Measurements from ENCODE around the gene PPP1R13B.

PPP1R13B gene

DNA sequence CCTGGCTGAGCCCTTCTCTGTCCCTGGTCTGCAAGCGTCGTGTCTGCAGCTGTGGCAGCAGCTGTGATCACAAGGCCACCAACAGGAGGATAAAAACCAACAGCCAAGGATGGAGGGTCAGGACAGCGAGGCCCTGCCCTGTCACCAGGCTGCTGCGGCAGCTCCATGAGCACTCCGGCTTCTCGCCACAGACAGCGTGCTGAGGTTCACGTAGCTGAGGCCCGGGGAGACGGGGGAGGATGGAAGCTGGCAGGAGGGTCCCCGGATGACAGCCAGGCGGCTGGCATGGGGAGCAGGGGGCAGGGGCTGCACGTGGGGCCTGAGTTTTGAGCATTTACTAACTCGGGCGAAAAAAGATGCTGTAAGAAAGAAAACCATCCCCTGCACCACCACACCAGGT lies 137.6 kb downstream of the PPP1R13B start:
- Mint-ChIP-seq H3K9me3 (no peaks in the 10 kb centered on the region), H3K36me3 (peaks cover 61% of the 10 kb centered on the region), H3K4me1 (peaks cover 37% of the 10 kb centered on the region), H3K4me3 (no peak overlapping the region), H3K27ac (no peak overlapping the region)
- ATAC-seq (no peak), DNase-seq (ENCODE audit: low spot score in 2 of 2) (no peak)

DNA sequence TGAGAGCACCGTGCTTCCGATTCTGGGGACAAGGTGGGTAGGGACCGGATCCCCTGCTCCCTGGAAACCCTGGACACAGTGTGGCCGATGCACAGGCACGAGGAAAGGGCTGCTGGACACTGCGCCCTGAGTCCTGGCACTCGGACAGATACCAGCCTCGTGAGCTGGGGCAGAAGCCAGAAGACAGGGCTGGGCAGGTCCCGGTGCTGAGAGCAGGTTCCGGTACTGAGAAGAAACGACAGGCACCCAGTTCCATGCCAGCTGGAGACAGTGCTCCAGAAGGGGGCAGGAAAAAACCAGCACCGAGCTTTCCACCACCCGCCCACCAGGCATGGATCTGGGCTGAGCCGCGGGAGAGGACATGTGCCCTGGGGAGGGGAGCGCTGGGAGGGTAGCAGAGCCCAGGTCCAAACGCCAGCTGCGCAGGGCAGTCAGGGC lies 138.6 kb downstream of the PPP1R13B start:
- H3K27ac Mint-ChIP-seq = no peak overlapping the region
- no peak for DNase-seq (ENCODE audit: low spot score in 2 of 2)
- no peaks in the 10 kb centered on the region for H3K9me3 Mint-ChIP-seq
- peaks cover 32% of the 10 kb centered on the region for H3K4me1 Mint-ChIP-seq
- H3K4me3 Mint-ChIP-seq = no peak overlapping the region
- peaks cover 66% of the 10 kb centered on the region for H3K36me3 Mint-ChIP-seq
- no peak for ATAC-seq

DNA sequence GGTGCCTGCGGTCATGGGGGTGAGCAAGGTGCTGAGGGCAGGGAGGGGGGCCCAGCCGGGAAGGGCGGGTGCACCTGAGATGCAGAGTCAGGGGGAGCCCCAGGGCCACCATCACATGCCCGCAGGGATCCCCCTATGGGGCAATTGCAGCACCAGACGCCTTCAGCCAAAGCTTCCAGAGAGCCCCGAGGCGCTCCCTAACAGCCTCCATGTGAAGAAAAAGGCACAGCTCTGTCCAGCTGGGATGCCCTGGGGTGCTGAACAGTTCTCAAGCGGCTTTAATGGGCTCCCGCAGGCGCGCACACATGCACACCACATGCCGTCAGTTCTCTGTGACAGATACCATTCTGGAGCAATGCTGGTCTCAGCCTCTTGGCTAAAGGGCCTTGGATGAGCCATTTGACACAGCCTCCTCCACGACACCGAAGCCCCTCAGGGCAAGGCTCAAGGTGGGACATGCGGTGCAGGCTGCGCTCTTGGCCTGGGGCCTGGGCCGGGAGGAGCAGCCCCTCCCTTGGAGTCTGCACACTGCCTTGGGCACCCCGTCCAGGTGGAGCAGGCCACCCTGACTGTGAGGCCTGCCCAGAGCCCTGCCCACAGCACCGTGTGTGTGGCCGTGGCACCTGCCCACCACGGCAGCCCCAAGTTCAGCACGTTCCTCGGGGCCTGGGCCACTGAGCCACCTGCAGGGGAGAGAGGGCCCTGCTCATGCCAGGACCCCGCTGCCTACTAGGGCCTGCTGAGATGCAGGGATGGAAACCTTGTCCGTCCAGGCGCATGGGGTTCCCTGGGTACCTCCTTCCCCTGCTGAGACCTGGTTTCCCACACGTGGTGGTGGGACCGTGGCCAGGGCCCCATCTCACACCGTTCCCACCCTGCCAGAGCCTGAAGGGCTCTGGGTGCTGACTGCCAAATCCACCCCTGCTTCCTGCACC lies 139.8 kb downstream of the PPP1R13B start:
- Mint-ChIP-seq H3K36me3 (peaks cover 70% of the 10 kb centered on the region), H3K4me1 (peaks cover 21% of the 10 kb centered on the region), H3K27ac (no peak overlapping the region), H3K4me3 (no peak overlapping the region), H3K9me3 (no peaks in the 10 kb centered on the region)
- no peak for DNase-seq (ENCODE audit: low spot score in 2 of 2)
- no peak for ATAC-seq

DNA sequence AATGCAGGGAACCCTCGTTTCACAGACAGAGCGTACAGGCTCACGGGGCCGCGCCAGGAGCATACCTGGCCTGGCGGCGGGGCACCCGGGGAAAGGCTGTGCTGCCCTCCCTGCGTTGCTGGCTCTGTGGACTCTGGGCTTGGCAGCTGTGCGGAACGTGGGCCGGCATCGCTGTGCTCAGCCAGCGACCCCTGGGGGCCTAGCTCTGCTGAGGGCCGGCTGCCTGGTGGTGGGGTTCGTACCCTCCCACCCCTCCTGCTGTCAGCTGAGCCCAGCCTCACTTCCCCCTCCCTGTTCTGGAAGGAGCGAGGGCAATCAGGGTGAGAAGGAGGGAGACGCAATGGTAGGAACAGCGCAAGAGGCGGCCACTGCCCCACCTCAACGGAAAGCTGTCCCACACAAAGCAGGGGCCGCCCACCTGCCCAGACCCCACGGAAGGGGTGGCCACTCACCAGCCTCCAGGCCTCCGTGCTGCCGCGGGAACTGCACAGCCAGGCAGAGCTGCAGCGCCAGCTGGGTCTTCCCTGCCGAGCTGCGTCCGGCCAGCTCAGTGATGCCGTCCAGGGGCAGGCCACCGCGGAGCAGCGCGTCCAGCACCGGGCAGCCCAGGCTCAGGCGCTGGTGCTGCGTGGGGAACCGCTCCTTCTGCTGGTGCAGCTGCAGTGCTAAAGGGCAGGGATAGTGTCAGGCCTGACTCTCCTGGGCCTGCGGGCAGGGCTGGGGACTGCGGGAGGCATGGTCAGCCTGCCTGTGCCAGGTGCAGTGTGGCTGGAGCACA lies 140.6 kb downstream of the PPP1R13B start:
- Mint-ChIP-seq H3K36me3 (peaks cover 79% of the 10 kb centered on the region), H3K4me1 (peaks cover 18% of the 10 kb centered on the region), H3K27ac (no peak overlapping the region), H3K9me3 (no peaks in the 10 kb centered on the region), H3K4me3 (no peak overlapping the region)
- DNase-seq (ENCODE audit: low spot score in 2 of 2) (no peak), ATAC-seq (no peak)

DNA sequence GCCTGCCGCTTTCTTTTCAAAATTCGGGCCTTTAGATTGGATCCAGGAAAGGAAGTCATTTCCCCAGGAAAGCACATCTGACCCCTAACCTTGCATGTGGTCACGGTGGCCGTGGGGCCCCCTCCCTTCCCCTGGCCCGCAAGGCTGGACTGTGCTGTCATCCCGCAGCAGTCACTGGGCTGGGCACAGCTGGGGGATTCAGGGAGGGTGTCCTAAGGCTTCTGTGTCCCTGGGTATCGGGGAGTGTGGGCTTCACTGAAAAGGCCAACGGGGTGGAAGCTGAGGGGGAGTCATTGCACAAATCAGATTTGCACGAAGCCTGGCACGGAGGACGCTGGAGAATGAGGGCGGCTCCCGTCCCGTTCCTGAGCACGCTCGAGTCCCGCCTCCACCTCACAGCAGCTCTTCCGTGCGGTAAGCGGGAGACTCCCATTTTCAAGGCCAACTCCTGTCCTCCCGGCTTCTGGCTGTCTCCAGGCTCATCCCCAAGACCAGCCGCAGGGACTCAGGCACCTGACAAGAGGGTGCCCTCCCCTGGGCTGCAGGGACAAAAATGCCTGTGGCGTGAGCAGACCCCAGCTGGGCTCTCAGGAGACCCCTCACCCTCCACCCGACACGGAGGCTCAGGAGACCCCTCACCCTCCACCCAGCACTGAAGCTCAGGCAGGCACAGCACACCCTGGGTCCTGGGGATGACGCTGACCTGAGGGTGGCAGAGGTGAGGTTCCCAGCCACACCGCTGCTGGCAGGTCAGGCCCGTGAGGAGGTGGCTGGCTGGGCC lies 141.7 kb downstream of the PPP1R13B start:
- Mint-ChIP-seq H3K27ac (peak overlapping the region; percentile 79), H3K36me3 (peaks cover 75% of the 10 kb centered on the region), H3K4me3 (no peak overlapping the region), H3K4me1 (peaks cover 8% of the 10 kb centered on the region), H3K9me3 (no peaks in the 10 kb centered on the region)
- DNase-seq (ENCODE audit: low spot score in 2 of 2) = no peak
- no peak for ATAC-seq

DNA sequence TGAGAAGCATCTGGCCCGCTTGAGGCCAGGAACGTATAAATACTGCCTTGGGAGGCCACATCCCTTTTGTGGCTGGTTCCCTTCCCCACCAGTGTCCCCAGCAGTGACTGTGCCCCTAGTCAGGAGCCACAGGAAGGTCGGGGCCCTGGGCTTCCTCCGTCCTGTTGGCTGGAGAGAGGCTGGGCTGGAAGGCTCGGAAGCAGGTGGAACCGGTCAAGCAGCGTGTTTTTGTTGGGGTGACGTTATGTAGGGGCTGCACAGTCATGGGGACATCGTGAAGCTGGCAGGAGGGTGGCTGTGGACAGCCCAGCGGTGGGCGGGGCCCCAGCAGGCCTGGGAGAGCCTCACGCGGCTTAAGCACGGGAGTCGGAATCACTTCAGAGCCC lies 142.3 kb downstream of the PPP1R13B start:
- Mint-ChIP-seq H3K9me3 (no peaks in the 10 kb centered on the region), H3K27ac (peak overlapping the region; percentile 79), H3K4me1 (peaks cover 7% of the 10 kb centered on the region), H3K36me3 (peaks cover 76% of the 10 kb centered on the region), H3K4me3 (no peak overlapping the region)
- no peak for ATAC-seq
- no peak for DNase-seq (ENCODE audit: low spot score in 2 of 2)

DNA sequence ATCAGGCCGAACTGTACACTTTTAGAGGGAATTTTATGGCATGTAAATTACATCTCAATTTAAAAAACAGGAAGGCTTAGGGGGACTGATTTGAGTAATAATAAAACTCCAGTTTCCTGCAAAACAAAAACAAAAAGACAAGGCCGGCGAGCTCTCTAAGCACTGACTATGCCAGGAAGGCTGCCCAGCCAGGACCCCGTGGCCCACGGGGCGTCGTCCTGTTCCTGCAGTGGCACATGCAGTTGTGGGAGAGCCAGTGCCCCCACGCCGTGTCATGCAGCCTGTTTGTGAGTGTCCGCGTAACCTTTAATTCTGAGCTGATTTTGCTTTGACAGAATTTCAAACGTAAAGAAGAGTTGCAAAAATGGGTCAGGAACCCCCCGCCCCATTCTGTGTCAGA lies 142.7 kb downstream of the PPP1R13B start:
- ATAC-seq = no peak
- H3K4me1 Mint-ChIP-seq = peaks cover 11% of the 10 kb centered on the region
- no peak overlapping the region for H3K4me3 Mint-ChIP-seq
- peaks cover 78% of the 10 kb centered on the region for H3K36me3 Mint-ChIP-seq
- peak overlapping the region; percentile 79 for H3K27ac Mint-ChIP-seq
- no peak for DNase-seq (ENCODE audit: low spot score in 2 of 2)
- no peaks in the 10 kb centered on the region for H3K9me3 Mint-ChIP-seq

DNA sequence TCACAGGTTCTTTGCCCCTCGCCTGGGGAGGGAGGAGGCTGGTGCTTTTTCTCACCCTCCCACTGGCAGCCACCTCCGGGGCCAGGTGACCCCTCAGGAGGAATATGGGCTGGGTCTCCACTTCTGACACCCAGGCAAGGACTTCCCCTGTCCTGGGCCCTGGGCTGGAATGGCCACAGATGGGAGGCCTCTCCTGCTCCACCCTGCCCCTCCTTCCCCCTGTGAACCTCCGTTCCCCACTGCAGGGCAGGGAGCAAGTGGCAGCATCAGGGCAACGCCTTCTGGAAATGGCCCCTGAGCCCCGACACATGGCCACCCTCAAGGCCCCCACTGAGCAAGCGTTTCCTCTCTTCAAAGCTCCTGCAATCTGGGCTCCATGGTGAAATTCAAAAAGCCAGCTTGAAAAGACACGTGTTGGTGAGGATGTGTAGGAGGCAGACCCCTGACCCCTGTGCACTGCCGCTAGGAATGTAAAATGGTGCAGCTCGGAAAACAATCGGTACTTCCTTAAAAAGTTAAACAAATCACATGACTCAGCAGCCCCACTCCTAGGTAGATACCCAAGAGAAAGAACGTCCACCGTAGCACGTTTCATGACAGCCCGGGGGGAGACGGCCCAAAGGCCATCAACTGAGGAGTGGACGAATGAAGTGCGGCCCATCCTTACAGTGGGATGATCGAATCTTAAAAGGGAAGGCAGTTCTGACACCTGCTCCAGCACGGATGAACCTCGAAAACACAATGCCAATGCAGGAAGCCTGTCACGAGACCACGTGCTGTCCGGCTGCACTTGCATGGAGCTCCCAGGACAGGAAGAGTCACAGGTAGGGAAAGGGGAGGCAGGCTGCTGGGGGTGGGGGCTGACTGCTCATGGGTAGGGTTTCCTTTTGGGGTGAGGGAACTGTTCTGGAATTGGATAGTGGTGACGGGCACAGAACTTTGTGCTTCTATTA lies 143.7 kb downstream of the PPP1R13B start:
- DNase-seq (ENCODE audit: low spot score in 2 of 2) = no peak
- ATAC-seq = no peak
- Mint-ChIP-seq H3K9me3 (no peaks in the 10 kb centered on the region), H3K27ac (peak overlapping the region; percentile 79), H3K36me3 (peaks cover 74% of the 10 kb centered on the region), H3K4me1 (peaks cover 6% of the 10 kb centered on the region), H3K4me3 (no peak overlapping the region)

DNA sequence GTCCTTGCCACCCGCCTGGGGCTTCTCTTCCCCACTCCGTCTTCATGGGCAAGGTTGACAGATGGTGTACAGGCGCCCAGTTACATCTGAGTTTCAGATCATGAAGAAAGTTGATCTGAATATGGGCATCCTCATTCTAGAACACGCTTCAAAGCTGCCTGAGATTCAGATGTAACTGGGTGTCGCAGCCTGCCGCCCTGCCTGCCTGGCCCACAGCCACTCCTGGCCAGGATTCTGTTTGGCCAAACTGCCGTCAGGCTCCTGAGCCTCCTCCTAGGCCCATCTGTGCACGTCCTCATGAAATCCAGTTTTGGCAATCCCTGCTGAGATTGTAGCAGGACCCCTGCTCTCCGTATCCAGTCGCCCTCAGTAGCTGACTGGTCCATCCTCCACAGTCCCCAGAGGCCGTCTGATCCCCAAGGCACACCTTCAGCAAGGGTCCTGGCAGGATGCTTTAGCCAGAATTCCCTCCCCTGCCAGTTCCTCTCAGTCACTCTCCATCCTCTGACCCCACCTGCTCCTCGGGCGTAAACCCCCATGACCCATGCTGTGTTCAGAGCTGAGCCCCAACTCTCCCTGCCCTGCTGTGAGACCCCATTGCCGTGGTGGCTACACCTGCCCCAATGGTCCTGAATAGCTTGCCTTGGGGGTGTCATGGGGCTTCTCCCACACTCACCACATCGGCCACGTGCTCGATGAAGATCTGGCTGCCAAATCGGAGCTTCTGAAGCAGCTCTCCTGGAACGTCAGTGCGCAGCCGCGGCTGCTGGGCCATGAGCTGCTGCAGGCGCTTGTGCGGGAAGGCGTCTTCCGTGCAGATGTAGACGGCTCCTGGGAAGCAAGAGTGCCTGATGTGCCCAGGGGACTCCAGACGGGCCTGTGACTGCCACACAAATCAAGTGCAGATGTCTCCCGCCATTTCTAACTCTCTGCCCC lies 144.6 kb downstream of the PPP1R13B start:
- H3K27ac Mint-ChIP-seq = peak overlapping the region; percentile 79
- peaks cover 6% of the 10 kb centered on the region for H3K4me1 Mint-ChIP-seq
- ATAC-seq (no peak), DNase-seq (ENCODE audit: low spot score in 2 of 2) (no peak)
- no peaks in the 10 kb centered on the region for H3K9me3 Mint-ChIP-seq
- H3K36me3 Mint-ChIP-seq = peaks cover 75% of the 10 kb centered on the region
- H3K4me3 Mint-ChIP-seq = no peak overlapping the region

DNA sequence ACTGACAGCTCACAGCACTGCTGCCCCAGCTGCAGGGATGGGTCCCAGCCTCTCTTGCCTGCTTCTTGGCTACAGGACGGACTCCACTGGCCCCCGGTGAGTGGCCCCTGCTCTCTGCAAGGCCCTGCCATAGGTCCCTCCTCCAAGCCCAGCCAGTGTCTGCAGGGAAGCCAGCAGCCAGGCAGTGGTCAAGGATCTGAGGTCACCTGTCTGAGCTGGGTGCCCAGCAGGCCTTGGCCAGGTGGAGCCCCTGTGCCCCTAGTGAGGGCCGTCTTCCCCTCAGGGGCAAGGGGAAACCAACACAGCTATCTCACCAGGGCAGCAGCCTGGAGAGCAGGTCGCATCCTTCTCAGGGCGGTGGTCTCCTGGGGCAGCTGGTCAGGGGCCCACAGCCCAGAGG lies 145.3 kb downstream of the PPP1R13B start:
- no peak for ATAC-seq
- Mint-ChIP-seq H3K27ac (peak overlapping the region; percentile 79), H3K4me1 (peaks cover 6% of the 10 kb centered on the region), H3K9me3 (no peaks in the 10 kb centered on the region), H3K36me3 (peaks cover 82% of the 10 kb centered on the region), H3K4me3 (no peak overlapping the region)
- no peak for DNase-seq (ENCODE audit: low spot score in 2 of 2)

DNA sequence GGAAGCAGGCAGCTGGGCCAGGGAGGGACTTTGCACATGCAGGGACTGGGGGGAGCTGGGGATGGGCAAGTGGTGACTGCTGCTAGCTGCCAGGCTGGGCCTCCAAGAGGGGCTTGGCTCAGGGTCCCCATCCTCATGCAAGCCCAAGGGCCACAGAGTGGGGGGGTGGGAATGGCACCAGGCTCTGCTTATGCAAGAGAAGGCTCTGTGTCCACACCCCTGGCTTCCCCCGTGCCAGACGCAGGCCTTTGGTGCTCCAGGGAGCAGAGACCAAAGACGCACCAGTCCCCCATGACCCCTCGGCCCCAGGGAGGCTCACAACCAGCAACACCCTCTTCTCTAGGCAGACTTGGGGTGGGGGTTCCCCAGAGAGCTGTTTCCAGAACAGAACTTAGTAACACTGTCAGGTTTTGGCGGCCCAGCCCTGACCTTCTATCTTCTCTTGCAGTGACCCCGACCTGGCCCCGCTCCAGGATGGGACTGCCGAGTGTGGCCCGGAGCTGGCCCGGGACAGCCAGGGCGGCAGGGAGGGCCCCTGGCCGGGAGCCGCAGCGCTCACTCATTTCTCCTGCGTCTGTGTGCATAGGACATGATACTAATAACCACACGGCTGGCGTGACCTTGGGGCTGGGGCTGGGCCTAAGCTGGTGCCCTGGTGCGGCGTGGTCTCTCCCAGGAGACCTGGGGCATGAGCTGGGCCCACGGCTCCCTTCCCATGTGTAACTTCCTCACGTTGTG lies 146.5 kb downstream of the PPP1R13B start:
- no peak for DNase-seq (ENCODE audit: low spot score in 2 of 2)
- peak; percentile 1 for ATAC-seq
- Mint-ChIP-seq H3K36me3 (peaks cover 86% of the 10 kb centered on the region), H3K4me1 (peaks cover 6% of the 10 kb centered on the region), H3K4me3 (no peak overlapping the region), H3K27ac (no peak overlapping the region), H3K9me3 (no peaks in the 10 kb centered on the region)

DNA sequence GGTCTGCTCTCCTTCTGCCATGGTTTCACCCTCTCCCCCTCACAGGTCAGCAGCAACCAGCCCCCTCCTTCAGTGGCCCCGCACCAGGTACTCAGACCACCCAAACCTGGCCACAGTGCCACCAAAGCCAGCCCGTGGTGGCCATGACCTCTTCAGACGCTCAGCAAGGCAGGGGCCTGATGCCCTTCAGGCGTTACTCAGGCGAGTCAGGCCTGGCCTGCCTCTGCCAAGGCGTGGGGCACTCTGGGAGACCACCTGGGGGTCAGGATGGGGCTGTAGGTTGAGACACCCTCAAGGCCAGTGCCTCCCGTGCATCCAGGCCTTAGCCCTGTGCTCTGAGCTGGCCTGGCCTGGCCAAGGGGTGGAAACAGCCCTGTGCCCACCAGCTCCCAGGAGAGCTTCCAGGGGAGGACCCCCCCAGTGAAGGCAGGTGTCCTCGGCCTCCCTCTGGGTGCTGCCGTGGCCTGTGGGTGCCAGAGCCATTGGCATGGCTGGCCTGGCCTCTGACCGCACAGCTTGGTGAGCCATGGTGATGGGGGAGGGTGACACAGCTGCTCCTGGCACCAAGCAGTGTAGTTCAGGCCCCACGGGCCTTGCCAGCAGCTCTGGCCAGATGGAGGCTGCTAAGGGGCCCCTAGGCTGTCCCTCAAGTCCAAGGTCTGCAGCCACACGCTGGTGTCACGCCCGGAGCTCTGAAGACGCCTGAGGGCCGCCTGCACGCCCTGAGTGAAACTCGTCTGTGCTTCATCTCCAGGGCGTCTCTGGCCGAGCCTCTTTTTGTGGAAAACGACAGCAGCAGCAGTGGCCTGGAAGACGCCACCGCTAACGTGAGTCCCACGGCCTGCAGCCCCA lies 147.2 kb downstream of the PPP1R13B start:
- ATAC-seq (no peak), DNase-seq (ENCODE audit: low spot score in 2 of 2) (no peak)
- no peaks in the 10 kb centered on the region for H3K9me3 Mint-ChIP-seq
- peaks cover 6% of the 10 kb centered on the region for H3K4me1 Mint-ChIP-seq
- peaks cover 79% of the 10 kb centered on the region for H3K36me3 Mint-ChIP-seq
- no peak overlapping the region for H3K4me3 Mint-ChIP-seq
- peak overlapping the region; percentile 82 for H3K27ac Mint-ChIP-seq
